HG03571 (cell line): ENCODE results near the gene THAP6.
"Not testable (repeated sequence)": the region's sequence is repeated elsewhere in the genome, so short reads cannot be mapped to it uniquely, and the experiment has no call there.

Experiments used
- ATAC-seq: cut with Tn5 transposase; IDR thresholded peaks from one replicate; pipeline ENCODE4 v1.9.1; 2021; ENCODE audit not compliant: unreplicated experiment

Gene THAP6

DNA sequence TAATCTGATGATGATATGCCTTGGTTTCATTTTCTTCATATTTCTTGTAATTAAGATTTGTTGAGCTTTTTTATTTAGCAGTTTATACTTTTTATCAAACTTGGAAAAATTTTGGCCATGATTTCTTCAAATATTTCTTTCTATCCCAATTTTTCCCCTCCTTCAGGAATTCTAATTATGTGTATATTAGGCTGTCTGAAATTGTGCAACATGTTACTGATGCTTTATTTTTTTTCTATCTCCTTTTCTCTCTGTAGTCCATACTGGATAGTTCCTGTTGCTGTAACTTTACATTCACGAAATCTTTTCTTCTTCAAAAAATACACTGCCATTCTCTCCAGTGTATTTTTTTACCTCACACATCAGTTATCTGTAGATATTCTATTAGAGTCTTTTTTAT lies 10.8 kb downstream of the THAP6 start:
- no peak for ATAC-seq

DNA sequence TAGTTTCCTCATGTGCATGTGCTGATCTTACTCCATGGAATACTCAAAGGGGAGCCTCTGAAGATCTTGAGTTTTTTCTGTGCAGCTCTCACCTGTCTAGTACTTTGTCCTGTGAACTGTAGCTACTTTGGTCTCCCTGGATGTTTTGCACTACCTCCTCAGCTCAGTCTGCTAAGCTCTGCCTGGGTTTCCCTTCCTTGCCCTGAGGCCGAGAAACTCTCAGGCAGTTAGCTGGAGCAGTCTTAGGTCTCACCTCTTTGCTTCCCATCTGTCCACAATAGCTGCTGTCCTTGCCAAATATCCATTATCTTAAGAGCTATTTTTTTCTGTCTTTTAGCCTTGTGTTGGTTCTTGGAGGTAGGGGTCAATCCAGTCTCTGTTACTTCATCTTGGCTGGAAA lies 11.6 kb downstream of the THAP6 start:
- no peak for ATAC-seq

DNA sequence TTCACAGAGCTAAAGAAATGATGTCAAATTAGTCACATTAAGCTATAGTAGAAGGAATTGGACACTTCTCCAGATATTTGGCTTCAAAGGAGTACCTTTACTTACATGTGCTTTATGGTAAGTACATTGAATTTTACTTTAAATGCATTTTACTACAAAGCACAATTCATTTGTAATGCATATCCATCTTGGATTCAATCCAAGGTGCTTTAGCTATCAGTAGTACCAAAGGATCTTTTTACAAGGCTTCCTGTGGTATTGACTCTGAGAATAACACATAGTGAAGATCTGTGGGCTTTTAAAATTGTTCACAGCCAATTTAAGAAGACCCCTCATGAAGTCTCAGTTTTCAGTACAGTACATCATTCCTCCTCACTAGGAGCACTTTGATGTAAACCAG lies 13.2 kb downstream of the THAP6 start:
- no peak for ATAC-seq

DNA sequence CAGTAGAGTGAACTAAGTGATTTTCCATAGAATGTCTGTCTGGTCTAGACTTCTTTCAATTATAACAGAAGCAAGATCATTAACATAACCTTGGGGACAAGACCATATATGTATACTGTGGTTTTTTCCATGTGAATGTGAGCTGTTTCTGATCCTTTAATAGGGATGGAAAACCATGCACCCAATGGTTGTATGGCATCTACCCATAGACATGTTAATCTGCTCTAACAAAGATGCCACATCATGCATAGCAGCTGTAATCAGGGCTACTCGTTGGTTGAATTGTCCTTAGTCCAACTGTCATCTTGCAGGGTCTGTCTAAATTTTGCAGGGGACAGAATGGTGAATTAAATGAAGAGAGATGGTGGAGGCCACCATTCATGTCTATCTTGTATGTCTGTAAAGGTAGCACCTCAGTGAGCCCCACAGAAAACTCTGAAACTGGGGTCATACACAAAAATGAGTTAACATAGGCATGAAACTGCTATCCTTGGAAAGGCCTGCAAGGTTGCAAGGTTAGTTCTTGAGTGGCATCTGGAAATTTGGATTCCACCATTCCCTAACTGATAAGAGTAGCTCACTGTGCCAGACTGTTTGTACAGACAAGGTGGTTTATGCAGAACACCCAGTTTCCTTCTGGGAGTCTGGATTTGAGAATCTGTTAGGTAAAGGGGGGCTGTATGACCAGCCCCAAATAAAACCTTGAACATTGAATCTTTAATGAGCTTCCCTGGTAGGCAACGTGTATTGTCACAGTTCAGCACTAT lies 16.5 kb downstream of the THAP6 start:
- ATAC-seq = no peak

DNA sequence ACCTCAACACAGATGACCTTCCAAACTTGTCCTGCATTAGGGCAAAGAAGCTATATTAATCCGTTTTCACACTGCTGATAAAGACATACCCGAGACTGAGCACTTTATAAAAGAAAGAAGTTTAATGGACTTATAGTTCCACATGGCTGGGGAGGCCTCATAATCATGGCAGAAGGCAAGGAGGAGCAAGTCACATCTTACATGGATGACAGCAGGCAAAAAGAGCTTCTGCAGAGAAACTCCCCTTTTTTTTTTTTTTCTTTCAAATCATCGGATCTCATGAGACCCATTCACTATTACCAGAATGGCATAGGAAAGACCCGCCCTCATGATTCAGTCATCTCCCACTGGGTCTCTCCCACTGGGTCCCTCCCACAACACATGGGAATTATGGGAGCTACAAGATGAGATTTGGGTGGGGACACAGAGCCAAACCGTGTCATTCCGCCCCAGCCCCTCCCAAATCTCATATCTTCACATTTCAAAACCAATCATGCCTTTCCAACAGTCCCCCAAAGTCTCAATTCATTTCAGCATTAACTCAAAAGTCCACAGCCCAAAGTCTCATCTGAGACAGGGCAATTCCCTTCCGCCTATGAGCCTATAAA lies 17.4 kb downstream of the THAP6 start:
- ATAC-seq = not testable (repeated sequence)

DNA sequence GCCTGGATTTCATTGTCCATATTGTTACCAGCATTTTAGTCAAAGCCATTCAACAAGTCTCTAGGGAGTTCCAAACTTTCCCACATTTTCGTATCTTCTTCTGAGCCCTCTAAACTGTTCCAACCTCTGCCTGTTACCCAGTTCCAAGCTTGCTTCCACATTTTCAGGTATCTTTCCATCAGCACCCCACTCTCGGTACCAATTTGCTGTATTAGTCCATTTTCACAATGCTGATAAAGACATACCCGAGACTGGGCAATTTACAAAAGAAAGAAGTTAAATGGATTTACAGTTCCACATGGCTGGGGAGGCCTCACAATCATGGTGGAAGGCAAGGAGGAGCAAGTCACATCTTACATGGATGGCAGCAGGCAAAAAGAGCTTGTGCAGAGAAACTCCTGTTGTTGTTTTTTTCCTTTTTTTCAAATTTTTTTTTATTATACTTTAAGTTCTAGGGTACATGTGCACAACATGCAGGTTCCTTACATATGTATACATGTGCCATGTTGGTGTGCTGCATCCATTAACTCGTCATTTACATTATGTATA lies 19.1 kb downstream of the THAP6 start:
- not testable (repeated sequence) for ATAC-seq

DNA sequence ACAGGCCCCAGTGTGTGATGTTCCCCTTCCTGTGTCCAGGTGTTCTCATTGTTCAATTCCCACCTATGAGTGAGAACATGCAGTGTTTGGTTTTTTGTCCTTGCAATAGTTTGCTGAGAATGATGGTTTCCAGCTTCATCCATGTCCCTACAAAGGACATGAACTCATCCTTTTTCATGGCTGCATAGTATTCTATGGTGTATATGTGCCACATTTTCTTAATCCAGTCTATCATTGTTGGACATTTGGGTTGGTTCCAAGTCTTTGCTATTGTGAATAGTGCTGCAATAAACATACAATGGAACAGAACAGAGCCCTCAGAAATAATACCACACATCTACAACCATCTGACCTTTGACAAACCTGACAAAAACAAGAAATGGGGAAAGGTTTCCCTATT lies 19.7 kb downstream of the THAP6 start:
- ATAC-seq = not testable (repeated sequence)

DNA sequence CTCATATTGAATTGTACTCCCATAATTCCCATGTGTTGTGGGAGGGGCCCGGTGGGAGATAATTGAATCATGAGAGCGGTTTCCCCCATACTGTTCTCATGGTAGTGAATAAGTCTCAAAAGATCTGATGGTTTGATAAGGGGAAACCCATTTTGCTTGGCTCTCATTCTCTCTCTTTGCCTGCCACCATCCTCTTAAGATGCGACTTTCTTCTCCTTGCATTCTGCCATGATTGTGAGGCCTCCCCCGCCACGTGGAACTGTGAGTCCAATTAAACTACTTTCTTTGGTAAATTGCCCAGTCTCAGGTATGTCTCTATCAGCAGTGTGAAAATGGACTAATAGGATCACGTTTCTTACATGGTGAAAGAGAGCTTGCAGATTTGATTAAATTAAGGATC lies 23.0 kb downstream of the THAP6 start:
- not testable (repeated sequence) for ATAC-seq

DNA sequence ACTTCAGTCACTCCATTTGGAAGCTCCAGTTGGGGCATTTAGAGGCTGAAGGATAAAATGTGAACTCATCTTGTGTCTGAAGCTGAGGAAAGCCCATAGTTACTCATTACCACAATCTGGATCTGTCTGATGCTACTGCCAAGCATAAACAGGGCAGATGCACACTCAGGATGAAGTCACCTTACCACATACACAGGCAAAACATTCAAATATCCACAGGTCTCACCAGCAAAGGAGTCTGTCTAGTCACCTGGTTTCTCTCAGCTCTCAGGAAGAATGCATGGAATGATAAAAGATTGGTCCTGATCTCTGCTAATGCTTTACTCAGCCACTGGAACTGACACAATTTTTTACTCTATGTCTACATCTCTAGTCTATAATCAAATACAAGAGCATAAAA lies 28.6 kb downstream of the THAP6 start:
- no peak for ATAC-seq

DNA sequence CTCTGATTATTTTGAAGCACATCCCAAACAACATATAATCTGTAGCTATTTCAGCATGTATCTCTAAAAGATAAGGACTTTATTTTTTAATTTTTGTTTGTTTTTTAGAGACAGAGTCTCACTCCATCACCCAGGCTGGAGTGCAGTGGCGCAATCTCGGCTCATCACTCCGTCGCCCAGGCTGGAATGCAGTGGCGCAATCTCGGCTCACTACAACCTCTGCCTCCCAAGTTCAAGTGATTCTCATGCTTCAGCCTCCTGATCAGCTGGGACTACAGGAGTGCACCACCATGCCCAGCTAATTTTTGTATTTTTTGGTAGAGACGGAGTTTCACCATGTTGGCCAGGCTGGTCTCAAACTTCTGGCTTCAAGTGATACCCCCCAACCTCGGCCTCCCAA lies 29.9 kb downstream of the THAP6 start:
- ATAC-seq = not testable (repeated sequence)

DNA sequence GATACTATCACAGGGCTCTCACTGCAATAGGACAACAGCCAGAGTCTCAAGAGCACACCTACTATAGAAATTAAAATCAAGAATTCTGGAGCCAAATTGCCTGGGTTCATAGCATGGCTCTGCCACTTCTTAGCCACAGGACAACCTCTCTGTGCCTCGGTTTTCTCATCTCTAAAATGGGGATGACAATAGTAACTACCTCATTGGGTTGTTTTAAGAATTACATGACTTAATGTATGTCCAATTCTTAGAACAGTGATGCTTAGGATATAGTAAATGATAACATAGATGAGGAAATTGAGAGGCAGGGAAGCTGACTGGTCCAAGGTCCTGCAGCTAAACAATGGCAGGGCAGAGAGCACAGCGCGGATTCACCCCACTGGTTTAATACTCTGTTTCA lies 30.6 kb downstream of the THAP6 start:
- no peak for ATAC-seq

DNA sequence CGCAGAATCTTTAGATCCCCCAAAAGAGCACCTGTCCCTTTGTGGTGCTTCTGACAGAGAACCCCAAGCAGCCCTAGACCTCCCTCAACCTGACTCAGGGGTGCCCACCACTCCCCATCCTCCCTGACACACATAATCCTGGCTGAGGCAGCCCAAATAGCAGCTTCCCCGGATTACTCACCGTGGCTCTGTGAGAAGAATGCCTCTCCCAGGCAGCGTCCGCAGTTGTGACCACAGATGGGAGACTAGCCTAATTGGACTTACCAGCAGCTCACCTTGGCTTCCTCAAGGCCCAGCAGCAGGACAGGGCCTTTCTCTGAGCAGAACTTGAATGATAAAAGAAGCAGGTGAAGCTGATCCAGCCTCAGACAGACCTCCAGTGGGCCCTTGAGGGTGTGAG lies 31.3 kb downstream of the THAP6 start:
- no peak for ATAC-seq

DNA sequence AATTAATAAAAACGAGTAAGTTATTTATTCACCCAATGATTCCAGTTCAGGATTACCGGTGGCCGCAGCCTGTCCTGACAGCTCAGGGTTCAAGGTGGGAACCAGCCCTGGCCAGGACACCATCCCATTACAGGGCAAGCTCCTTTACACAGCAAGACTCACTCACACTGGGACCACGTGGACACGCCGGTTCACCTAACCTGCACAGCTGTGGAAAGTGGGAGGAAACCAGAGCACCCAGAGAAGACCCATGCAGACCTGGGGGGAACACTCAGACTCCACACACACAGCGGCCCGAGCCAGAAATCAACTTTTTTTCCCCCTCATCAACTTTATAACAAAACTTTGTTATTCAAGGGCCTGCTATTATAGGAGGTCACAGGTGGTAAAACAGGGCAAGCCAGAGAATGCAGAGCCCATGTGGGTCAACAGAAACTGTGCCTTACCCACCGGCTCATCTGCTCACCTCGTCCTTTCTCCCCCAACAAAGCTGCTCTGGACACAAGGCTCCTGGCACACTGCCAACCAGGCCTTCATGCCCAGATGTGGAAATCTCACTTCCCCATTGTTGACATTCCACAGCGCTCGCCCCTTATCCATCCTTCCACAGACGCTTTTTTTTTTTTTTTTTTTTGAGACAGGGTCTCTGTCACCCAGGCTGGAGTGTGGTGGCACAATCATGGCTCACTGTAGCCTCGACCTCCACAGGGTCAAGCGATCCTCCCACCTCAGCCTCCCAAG lies 33.5 kb downstream of the THAP6 start:
- no peak for ATAC-seq

DNA sequence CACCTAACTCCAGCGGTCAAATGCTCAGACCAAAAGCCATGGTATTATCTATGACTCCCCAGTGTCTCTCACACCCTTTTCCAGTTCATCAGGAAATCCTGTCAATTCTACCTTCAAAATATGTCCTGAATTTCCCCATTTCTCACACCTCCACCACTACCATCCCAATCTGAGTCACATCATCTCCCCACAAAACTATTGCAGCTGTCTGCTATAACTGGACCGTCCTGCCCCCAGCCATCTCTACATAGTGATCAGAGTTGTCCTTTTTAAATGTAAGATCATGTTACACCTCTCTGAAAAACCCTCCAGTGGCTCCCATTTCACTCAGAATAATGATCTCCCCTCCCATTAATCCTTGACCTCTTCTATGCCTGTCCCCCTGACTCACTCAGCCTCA lies 34.7 kb downstream of the THAP6 start:
- ATAC-seq = no peak

DNA sequence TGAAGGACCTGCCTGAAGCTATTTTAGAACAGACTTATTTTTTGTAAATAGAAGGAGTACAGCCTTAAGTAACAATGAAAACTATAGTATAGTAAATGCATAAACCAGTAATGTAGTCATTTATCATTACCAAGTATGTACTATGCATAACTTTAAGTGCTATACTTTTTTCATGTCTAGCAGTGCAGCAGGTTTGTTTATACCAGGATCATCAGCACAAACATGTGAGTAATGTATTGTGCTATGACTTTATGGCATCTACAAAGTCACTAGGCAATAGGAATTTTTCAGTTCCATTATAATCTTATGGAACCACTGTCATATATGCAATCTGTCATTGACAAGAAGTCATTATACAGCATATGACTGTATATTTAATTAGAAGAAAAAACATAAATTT lies 38.2 kb downstream of the THAP6 start:
- no peak for ATAC-seq

DNA sequence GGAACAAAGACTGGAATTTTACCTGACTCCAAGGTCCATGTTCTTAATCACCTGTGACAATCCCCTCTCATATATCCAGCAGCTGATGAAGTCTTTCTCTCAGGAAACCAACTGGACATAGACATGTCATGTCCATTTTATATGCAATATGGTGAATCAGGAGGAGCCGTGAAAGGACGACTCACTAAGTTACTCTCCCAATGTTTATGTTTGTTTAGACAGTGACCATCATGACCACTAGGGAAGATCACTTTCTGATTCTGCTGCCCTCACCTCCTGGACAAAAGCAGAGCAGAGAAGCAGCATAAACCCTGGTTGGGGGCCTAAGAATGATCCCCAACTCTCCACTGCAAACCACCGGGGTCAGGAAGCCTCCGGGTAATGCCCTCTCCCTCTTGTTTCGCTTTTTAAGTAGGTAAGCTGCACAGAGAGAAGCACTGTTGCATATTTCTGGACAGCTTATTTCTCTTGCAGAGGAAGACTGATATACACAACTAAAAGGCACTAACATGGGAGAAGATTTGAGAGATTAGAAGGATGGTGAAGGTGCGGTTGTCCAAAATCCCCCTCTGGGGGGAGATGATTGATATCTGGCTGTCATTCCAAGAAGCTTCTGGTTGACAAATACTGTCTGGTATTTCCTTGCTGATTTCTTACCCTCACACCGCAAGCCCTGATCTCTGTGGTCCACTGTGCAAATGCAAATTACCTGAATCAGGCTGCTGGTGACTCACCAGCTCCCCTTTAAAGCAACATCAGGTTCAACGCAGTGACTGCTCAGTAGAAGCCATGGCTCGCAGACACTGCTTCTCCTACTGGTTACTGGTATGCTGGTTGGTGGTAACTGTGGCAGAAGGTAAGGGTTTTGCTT lies 41.3 kb downstream of the THAP6 start, which contains the start of gene ODAPH:
ODAPH (plus strand) TSS at position 773 of the 871 bp plus-strand sequence; CDS start at position 790, 17 bp downstream.
- ATAC-seq = peak; percentile 85

DNA sequence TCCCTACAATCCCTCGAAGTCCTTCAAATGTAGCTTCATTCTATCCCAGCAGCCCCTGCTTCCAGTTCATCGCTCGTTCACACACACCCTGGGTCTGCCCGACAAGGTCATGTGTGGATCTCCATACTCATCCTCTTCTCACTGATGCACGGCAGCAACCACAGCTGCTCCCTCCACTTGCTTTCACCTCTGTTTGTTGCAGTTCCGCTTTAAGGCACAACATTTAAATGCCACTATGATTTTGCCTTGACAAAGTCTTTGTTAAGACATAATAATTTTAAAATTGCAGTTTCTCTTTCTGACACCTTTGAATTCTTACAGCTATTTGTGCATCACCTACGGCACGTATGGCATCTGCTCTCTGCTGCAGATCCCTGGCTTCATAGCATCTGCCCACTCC lies 43.4 kb downstream of the THAP6 start:
- ATAC-seq = no peak

DNA sequence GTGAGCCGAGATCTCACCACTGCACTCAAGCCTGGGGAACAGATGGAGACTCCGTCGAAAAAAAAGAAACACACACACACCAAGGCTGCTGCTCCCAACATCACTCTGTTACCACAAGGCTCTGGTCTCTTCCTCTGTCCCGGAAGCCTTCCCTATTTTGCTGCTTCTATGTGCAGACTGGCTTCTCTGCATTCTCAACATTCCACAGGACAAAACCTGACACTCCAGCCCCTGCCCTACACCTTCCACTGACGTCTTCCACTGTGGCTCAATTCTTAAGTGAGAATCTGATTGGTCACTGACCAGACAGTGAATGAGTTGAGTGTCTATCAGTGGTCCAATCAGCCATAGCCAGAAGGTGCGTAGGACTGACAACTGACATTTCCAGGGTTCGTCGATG lies 47.5 kb downstream of the THAP6 start:
- ATAC-seq = no peak

DNA sequence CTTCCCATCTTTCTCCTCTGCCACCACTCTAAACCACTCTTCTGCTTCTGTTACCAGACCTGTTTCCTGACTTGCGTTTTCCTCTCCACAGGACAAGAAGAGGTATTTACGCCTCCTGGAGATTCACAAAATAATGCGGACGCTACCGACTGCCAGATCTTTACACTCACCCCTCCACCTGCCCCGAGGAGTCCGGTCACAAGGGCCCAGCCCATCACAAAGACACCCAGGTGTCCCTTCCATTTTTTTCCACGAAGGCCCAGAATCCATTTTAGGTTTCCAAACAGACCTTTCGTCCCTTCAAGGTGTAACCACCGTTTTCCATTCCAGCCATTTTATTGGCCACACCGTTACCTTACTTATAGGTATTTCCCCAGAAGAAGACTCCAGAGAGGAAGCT lies 49.8 kb downstream of the THAP6 start:
- ATAC-seq = no peak

DNA sequence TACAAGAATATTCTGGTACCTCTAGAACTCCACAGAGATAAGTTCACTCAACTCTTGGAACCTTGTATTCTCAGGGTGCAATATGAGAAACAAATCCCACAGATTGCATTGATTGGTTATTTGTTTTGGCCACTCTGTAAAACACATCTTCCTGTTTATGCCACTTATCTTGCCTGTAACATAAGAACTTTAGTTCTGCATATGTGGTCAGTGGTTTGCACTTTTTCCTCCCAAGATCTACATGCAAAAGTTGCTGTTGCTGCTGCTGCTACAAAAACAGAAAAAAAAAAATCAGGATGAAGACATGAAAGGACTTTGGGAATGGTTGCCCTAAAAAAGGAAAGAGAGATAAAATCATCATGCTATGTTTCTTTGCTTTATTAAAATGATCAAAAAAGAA lies 51.2 kb downstream of the THAP6 start:
- no peak for ATAC-seq

DNA sequence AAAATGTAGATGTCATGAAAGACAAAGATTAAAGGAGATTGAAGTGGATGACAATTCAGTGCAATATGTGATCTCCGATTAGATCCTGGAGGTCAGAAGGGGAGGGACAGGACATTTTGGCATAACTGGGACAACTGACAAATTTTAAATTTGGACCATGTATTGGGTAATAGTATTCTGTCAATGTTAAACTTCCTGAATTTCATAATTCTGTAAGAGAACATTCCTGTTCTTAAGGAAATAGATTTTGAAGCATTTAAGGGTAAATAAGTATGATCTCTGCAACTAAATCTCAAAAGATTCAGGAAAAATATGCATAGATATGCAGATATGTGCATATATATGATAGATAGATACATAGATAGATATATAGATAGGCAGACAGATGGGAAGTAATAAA lies 52.6 kb downstream of the THAP6 start:
- ATAC-seq = no peak
